NCI-H1930 (cell line): ENCODE results near the gene TRIM6.
"Not testable (repeated sequence)": the region's sequence is repeated elsewhere in the genome, so short reads cannot be mapped to it uniquely, and the experiment has no call there.

ENCODE experiments used
- DNase-seq, 2 experiments: peaks; one replicate each; lab custom pipeline; 2025; lab: John Stamatoyannopoulos, UW

Gene TRIM6

DNA sequence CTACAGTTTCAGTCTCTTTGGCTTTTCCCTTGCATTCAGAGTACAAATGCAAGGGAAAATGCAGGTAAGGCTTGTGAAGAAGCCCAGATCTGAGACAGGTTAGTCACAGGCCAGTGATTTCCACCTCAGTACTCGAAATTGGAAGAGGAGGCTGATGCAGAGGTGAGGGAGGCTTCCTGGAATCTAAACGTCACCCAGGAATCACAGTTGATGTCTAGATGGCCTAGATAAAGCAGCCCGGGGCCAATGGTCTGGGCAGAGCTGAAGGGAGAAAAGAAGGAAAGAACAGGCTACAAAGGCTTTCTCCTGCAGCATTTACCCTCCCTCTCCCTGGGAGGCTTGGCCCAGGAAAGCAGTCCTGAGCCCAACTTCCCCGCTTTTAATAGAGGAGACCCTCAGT, 8.5 kb downstream of the TRIM6 start:
- DNase-seq = no peak

DNA sequence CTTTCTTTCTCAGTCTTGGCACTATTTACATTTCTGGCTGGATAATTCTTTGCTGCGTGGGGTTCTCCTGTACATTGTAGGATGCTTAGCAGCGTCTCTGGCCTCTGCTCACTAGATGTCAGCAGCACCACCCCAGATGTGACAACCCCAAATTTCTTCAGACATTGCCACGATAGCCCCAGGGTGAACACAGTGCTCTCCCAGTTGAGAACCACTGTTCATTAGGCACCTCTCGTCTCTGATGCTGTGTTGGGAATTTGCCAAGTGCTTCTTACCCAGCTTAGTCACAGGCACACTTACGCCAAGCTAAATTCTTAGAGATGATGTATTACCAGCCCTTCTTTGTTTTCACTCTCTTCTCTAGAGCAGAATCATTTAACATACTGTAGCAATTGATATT, 9.4 kb downstream of the TRIM6 start:
- no peak for DNase-seq

DNA sequence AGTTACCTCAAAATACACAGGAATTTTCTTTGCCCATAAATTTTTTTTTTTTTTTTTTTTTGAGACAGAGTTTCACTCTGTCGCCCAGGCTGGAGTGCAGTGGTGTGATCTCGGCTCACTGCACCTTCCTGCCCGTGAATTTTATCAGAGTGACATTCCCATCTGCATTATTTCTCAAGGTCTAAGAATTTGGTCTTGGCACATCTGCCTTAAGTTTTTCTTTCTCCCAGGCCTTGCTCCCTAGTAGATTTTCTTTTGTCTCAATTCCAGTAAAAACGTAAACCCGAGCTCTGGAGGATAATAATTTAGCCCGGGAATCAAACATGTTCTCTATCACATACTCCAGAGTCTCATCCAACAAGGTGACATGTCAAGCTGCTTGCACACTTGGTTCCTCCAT, 12.4 kb downstream of the TRIM6 start:
- no peak for DNase-seq

DNA sequence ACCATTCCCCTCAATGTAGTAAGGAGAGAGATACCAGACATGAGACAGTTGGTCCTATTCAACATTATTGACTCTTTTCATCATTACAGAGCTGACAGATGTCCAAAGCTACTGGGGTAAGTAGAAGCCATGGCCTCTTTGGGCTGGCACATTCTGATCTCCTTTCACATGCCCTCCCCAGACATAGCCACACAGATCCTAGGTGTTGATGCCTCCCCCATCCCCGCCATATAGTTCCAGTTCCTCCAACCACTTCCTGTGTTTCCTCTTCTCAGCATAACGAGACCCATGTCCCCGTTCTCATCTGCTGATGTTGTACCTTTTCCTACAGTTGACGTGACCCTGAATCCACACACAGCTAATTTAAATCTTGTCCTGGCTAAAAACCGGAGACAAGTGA, 14.0 kb downstream of the TRIM6 start:
- DNase-seq = no peak

DNA sequence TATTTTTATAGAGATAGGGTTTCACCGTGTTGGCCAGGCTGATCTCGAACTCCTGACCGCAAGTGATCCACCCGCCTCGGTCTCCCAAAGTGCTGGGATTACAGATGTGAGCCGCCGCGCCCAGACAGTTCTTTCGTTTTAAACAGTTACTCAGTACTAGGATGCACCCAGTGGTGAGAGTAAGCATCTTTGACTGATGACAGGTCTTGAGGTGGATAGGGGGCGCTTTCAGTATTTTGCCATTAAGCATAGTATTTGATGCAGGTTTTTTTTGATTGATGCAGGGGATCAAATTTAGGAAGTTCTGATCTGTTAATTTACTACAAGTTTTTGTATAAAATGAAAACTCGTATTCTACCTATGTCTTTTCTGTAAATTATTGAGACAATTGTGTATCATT, 15.2 kb downstream of the TRIM6 start:
- no peak for DNase-seq

DNA sequence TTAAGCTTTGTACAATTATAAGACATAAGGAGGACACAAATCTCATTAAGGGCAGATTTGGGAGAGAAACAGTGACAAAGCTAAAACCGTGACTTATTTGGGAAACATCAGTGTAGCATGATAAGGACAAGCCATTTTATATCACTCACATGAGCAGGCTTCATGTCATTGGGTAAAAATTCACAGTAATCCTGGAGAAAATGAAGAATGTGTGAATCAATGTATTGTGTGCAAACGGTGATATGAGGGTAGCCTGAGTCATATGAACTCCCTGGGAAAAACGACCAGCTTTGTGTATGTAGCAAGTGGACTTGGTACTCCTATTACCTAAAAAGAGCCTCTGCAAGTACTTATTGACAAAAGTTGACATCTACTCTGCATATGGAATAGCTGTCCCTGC, 22.4 kb downstream of the TRIM6 start:
- no peak for DNase-seq

DNA sequence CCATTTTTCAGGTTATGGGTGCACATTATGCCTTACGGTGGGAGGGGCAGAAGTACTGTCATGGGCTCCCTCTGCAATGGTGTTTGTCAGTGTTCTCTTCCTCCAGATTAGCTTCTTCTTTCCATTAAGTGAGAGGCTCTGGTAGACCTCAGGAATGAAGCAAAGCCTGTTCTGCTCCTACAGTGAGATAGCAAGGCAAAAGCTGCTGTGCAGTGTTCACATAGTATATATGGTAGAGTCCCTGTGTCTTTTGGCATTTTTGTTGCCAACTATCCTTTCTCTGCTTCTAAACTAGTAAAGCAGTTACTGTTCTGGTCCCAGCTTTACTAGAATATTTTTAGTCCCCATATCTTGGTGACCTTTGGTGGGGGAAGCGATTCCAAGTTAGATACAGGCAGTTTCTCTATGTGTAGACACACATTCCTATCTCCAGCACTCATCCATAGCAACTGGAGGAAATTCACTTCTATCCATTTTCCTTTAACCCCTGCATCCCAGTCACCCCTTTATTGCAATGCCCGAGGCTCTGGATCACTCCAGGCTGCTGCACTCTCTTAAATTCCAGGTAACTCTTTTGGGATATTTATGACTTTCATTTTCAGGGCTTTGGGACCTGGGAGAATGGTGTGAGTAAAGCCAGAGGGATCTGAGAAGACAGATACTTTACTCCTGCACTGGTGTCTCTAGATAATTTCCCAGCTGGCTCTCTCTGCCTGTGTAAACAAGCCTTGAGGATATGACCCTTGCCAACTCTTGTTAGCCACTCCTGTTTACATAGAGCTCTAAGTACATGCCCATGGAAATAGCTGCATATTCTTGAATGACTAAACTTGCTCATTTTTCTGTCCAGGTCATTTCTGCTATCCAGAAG, 24.4 kb downstream of the TRIM6 start:
- no peak for DNase-seq

DNA sequence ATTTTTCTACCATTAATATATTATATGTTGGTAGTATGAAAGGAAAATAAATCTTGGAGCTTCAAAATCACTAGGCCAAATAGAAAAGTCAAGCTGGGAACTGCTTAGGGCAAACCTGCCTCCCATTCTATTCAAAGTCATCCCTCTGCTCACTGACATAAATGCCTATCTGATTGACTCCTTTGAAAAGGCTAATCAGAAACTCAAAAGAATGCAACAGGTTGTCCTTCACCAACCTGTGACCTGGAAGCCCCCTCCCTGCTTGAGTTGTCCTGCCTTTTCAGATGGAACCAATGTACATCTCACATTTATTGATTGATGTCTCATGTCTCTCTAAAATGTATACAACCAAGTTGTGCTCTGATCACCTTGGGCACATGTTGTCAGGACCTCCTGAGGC, 25.1 kb downstream of the TRIM6 start:
- DNase-seq = no peak

DNA sequence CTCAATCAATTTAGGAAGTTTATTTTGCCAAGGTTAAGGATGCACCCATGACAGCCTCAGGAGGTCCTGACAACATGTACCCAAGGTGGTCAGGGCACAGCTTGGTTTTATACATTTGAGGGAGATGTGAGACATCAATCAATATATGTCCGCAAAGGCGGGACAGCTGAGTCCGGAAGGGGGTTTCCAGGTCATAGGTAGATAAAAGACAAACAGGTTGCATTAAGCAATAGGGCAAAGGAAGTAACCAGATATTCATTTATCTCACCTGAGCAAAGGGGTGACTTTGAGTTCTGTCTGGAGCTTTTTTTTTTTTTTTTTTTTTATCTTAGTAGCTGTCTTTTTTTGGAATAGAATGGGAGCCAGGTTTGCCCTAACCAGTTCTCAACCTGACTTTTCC, 26.4 kb downstream of the TRIM6 start:
- DNase-seq = no peak

DNA sequence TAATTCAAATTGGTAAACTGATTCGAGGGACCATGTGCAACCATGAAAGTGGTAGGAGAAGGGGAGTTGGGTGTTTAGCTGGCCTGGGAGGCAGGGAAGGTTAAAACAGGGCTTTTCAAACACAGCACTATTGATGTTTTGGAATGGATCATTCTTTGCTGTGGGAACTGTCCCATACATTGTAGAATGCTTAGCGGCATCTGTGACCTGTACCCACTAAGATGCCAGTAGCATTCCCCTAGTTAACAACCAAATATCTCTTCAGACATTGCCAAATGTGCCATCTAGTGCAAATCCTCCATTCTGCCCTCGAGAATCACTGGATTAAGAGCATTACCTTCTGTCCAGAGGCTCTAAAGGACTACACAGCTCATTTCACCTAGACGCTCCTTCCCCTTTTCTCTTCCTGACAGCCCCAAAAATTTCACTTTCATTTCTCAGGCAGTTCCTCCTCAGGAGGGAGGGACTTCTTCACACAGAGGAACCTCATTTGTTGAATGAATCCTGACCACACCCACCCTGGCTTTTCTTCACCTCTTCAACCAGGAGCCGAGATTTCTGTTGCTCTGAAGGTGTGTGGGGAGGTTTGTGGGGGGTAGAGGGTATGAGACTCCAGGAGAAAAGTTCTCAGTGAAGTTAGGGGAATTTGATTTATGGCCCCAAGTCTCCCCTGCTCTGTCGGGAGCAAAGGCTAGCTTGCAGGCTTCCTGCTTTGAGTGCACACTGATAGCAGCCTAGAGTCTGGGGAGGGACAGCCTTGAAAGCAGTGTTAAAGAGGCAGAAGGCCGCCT, 28.2 kb downstream of the TRIM6 start, which contains the start of gene TRIM34:
Gene TRIM34 (plus strand): TSS at position 513 of the 791 bp plus-strand sequence. CDS start 7,331 bp downstream, outside the sequence.
- DNase-seq = no peak

DNA sequence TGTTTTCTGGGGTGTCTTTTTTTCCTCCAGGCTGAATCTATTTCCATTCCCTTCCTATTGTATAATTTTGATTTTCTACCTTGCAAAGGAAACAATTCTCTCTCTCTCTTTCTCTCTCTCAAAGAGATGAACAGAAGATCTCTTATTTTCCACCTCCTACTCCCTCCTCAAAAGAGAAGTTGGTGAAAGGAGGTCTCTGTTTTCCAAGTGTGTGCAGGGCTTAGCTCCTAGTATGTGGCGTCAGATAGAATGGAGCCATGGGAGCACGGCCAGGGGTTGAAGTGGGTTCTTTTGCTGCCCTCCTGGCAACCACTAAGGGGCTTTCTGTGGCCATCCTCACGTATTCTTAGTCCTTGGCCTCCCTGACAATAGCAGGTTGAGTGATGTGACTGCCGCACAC, 28.8 kb downstream of the TRIM6 start:
- DNase-seq = no peak

DNA sequence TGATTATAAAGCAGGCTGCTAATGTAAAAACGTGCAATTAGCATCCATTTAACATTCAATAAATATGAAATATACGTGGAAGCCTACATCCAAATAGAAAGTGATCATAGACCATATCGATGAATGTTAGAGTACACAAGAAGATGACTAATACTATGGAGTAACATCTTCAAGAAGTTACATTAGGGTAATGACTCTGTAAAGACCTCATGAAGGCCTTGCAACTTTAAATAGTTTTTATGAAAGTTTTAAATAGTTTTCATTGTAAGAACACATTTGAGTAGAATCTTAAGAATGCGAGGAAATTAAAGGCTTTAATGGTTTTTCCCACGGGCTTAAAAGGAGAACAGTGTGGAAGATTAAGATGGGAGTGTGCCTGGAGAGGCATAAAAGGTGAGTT, 29.8 kb downstream of the TRIM6 start:
- DNase-seq = no peak

DNA sequence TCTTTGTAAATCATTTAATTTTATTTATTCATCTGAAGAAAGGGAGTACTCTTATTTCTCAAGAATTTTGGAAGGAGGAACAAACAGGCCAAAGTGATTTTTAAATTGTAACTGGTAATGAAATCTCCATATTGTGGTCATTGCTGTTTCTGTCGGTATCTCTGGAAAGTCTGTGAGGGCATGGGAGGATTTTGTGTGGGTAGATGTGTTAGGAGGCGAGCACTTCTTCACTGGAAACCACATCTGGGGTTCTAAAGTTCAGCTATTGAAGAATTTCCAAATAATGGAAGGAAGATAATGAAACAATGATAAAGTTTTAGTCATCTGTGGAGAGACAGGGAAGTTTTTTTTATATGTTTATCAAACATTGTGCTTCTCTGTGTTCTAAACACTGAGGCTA, 35.0 kb downstream of the TRIM6 start:
- DNase-seq = no peak

DNA sequence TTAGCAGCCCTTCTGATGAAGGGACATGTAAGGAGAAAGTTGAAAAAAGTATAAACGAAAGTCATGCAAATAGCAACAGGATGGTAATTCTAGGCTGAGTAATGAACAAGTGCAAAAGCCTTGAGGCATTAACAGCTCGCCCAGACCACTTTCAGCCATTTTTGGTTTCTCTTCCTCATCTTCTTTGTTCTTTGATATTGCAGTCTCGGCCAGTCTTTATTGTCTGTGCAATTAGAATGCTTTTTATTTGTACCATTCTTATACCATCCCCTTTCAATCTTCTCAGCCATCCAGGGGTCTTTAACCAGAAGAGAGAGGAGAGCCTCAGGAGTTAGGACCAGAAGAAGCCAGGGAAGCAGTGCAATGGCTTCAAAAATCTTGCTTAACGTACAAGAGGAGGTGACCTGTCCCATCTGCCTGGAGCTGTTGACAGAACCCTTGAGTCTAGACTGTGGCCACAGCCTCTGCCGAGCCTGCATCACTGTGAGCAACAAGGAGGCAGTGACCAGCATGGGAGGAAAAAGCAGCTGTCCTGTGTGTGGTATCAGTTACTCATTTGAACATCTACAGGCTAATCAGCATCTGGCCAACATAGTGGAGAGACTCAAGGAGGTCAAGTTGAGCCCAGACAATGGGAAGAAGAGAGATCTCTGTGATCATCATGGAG, 35.7 kb downstream of the TRIM6 start:
- no peak for DNase-seq

DNA sequence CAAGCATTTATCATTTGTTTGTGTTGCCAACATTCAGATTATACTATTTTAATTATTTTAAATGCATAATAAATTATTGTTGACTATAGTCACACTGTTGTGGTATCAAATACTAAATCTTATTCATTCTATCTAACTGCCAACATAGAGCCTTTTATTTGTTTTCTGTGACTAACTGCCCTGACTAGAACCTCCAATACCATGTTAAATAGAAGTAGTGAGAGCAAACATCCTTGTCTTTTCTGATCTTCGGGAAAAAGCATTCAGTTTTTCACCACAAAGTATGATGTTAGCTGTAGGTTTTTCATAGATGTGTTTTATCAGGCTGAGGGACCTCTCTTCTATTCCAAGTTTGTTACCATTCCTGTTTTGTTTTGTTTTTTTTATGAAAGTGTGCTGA, 43.5 kb downstream of the TRIM6 start:
- DNase-seq = no peak

DNA sequence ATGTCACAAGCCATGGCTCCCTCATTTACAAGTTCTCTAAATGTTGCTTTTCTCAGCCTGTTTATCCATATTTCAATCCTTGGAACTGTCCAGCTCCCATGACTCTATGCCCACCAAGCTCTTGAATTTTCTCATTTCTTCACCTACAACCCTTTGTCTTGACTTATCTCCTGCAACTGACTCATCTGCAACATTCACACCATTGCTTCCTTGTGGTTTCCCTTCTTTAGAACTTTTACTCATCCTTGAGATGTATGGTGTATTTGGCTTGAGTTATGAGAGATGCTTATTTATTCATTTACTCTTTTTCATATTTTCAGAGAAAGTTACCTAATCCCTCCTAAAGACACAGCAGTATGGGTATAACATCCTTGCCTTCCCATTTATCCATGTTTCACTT, 47.1 kb downstream of the TRIM6 start:
- DNase-seq = no peak

DNA sequence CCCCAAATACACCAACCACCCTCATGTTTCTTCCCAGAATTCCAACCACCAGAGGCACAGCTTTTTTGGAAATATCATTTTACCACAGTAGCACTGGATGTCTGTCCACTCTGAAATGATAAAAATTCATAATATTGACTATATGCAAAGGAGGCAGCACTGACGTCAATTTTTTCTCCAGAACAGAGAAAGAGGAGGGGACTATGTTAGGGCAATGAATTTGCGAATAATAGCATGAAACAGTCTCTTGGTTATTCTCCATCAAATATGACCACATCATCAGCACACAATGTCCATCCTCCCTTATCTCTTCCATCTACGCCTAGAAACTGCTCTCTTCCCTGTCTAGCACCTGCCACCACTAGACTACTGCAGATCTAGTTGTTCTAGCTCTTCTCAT, 49.7 kb downstream of the TRIM6 start:
- no peak for DNase-seq

DNA sequence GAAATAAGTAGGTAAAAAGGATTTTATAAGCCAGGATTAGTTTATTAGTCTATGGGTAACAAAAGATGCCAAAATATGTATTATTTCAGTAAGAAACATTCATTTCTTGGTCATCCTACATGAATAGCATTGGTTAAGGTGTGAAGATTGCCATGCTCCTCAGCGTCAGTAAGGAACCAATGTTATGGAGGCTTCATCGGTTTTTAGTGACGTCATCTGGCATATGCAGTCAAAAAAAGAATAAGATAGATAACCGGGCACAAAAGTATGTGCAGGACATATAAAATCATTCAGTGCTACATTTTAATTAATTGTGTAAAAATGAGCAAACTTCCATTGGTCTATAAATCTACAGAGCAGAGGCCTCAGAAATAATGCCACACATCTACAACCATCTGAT, 59.0 kb downstream of the TRIM6 start:
- DNase-seq = no peak

DNA sequence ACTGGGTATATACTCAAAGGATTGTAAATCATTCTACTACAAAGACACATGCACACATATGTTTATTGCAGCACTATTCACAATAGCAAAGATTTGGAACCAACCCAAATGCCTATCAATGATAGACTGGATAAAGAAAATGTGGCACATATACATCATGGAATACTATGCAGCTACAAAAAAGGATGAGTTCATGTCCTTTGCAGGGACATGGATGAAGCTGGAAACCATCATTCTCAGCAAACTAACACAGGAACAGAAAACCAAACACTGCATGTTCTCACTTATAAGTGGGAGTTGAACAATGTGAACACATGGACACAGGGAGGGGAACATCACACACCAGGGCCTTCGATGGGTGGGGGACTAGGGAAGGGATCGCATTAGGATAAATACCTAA, 60.5 kb downstream of the TRIM6 start:
- not testable (repeated sequence) for DNase-seq

DNA sequence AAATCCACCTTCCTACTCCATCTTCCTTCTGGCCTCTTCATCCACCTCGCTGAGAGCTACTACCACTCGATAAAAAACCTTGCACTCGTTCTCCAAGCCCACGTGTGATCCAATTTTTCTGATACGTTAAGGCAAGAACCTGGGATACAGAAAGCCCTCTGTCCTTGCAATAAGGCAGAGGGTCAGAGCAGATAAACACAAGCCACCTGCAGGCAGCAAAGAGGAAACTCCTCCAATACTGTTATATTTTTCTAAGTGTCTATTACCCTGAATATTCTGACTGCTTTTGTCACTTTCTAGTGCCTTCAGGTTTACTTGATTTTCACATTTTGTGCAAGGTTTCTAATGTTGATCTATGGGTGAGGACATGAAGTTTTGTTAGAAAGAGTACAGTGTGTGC, 61.9 kb downstream of the TRIM6 start:
- DNase-seq = no peak
